Testis (tissue), 2 donors: ENCODE measurements around the gene SEC63.

Experiments used
- POLR2A ChIP-seq: fragments of 450-650 bp; IDR thresholded peaks from one replicate; pipeline ENCODE4 v1.6.1; 2017; ENCODE audit warnings: antibody characterized with exemption, mild to moderate bottlenecking, moderate library complexity
- TF ChIP-seq, protein P1 (sequence below), 3 experiments: fragments of 450-650 bp in 2 of 3; fragments of 200-600 bp in 1 of 3; sonication (generic) in 1 of 3; IDR thresholded peaks; one replicate each; pipeline ENCODE4 v1.5.1; 2016 to 2019; ENCODE audit warnings: antibody characterized with exemption in 3 of 3, mild to moderate bottlenecking in 2 of 3, moderate library complexity in 1 of 3

DNA sequence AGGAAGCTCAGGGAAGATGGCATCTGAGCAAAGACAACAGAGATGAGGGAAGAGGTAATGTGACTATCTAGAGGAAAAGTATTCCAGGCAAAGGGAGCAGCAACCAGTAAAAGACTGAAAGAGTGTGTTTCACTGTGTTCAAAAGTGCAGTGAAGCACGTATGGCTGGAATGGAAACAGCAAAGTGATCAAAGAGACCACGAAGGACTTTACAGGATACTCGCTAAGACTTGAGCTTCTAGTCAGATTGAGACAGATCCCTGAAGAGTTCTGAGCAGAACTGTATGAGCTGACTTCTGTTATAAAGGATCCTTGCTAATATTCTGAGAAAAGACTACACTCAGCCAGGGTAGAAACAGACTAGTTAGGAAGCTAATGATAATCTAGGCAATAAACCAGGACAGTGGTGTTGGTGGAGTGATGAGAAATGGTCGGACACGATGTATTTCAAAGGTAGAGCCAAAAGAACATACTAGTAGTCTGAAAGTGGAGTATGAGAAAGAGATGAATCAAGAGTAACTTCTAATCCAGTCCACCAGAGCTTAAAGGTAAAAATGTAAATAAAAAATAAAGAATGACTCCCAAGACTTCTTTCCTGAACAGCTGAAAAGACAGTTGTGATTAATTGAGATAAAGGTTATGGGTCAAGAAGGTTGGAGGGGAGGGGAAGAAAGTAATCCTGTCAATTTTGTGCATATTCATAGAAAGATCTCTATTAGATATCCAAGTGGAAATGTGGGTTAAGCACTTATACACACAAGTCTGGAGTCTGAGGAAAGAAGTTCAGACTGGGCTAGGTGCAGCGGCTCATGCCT is 14.2 kb downstream of the SEC63 start:
- TF ChIP-seq, protein P1, sequence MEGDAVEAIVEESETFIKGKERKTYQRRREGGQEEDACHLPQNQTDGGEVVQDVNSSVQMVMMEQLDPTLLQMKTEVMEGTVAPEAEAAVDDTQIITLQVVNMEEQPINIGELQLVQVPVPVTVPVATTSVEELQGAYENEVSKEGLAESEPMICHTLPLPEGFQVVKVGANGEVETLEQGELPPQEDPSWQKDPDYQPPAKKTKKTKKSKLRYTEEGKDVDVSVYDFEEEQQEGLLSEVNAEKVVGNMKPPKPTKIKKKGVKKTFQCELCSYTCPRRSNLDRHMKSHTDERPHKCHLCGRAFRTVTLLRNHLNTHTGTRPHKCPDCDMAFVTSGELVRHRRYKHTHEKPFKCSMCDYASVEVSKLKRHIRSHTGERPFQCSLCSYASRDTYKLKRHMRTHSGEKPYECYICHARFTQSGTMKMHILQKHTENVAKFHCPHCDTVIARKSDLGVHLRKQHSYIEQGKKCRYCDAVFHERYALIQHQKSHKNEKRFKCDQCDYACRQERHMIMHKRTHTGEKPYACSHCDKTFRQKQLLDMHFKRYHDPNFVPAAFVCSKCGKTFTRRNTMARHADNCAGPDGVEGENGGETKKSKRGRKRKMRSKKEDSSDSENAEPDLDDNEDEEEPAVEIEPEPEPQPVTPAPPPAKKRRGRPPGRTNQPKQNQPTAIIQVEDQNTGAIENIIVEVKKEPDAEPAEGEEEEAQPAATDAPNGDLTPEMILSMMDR (IDR thresholded peaks at IDR 0.05) = no peak
- TF ChIP-seq POLR2A = no peak
